KMS-11 (cell line): ENCODE data around the gene SRSF7.
"Not testable (repeated sequence)": the region's sequence is repeated elsewhere in the genome, so short reads cannot be mapped to it uniquely, and the experiment has no call there.

Experiments
- H2AFZ ChIP-seq: fragments of 200-600 bp; sonication (generic); 2 replicates; pipeline ENCODE4 v1.6.1; 2016; ENCODE audit warnings: antibody characterized with exemption, mixed run types, low read depth
- H3K27ac ChIP-seq: fragments of 200-600 bp; sonication (generic); 2 replicates; pipeline ENCODE4 v1.6.1; 2016; ENCODE audit warnings: mild to moderate bottlenecking, mixed run types
- H3K27me3 ChIP-seq: fragments of 200-600 bp; sonication (generic); 2 replicates; pipeline ENCODE4 v1.6.1; 2017; ENCODE audit warnings: mild to moderate bottlenecking, low read depth, mixed run types, moderate library complexity; ENCODE audit not compliant: insufficient read depth
- H3K36me3 ChIP-seq: fragments of 200-600 bp; sonication (generic); 2 replicates; pipeline ENCODE4 v1.6.1; 2017; ENCODE audit warnings: mild to moderate bottlenecking, mixed run types; ENCODE audit not compliant: insufficient read depth
- H3K4me1 ChIP-seq: fragments of 200-600 bp; sonication (generic); 2 replicates; pipeline ENCODE4 v1.6.1; 2016; ENCODE audit warnings: mild to moderate bottlenecking, low read depth, mixed run types; ENCODE audit not compliant: poor library complexity, severe bottlenecking
- H3K4me2 ChIP-seq: fragments of 200-600 bp; sonication (generic); 2 replicates; pipeline ENCODE4 v1.7.0; 2016; ENCODE audit warnings: mild to moderate bottlenecking, mixed run types
- H3K4me3 ChIP-seq: fragments of 200-600 bp; sonication (generic); IDR thresholded peaks from 2 replicates; pipeline ENCODE4 v1.6.1; 2017; ENCODE audit warnings: low read depth, low read length, mixed read lengths; ENCODE audit not compliant: insufficient read depth
- H3K79me2 ChIP-seq: fragments of 200-600 bp; sonication (generic); 2 replicates; pipeline ENCODE4 v1.6.1; 2016; ENCODE audit warnings: low read depth, mixed run types; ENCODE audit not compliant: insufficient read depth
- H3K9ac ChIP-seq: fragments of 200-600 bp; sonication (generic); 2 replicates; pipeline ENCODE4 v1.6.1; 2016; ENCODE audit warnings: mild to moderate bottlenecking, mixed run types
- H4K20me1 ChIP-seq: fragments of 200-600 bp; sonication (generic); 2 replicates; pipeline ENCODE4 v1.6.1; 2016; ENCODE audit warnings: mild to moderate bottlenecking, mixed run types; ENCODE audit not compliant: insufficient read depth
- TF ChIP-seq, protein P1 (sequence below): fragments of 200-600 bp; sonication (generic); conservative IDR thresholded peaks from 2 replicates; pipeline ENCODE4 v1.6.1; 2017; ENCODE audit warnings: low read depth, mild to moderate bottlenecking, antibody characterized with exemption, low read length, moderate library complexity, mixed read lengths

Gene SRSF7

DNA sequence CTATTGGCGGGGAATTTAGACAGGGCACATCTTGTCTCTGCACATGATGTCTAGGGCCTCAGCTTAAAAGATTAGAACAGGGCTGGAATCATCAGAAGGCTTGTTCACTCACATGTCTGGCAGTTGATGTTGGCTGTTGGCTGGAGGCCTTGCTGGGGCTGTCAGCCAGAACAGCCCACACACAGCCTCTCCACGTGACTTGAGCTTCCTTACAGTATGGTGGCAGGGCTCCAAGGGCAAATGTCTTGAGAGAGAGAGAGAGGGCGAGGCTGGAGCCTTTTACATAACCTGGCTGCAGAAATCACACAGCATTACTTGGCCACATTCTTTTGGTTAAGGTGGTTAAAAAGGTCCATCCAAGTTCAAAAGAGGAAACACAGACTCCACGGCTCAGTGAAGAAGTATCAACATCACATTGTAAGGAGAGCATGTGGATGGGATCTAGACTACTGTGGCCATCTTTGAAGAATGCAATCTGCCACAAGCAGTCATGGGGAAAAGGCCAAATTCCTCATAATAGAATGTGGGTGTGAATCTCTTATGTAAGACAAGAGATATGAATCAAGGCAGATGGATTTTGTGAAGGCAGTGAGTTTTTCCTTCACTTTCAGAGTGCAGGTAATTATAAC is 30.4 kb downstream of the SRSF7 start:
- no peaks in the 10 kb centered on the region for H4K20me1 ChIP-seq
- 0 out of 2 replicates have a peak, but pooled peaks cover 3% of the 10 kb centered on the region for H3K79me2 ChIP-seq
- H3K4me1 ChIP-seq: peaks cover 62% of the 10 kb centered on the region
- H2AFZ ChIP-seq: no peak overlapping the region
- no peak overlapping the region for H3K4me3 ChIP-seq
- H3K9ac ChIP-seq: no peak overlapping the region
- peak overlapping the region; percentile 36; the same call in 1 of the 2 replicates for H3K4me2 ChIP-seq
- 0 out of 2 replicates have a peak, but pooled peaks cover 2% of the 10 kb centered on the region for H3K36me3 ChIP-seq
- no peak overlapping the region for H3K27ac ChIP-seq
- TF ChIP-seq, protein P1, sequence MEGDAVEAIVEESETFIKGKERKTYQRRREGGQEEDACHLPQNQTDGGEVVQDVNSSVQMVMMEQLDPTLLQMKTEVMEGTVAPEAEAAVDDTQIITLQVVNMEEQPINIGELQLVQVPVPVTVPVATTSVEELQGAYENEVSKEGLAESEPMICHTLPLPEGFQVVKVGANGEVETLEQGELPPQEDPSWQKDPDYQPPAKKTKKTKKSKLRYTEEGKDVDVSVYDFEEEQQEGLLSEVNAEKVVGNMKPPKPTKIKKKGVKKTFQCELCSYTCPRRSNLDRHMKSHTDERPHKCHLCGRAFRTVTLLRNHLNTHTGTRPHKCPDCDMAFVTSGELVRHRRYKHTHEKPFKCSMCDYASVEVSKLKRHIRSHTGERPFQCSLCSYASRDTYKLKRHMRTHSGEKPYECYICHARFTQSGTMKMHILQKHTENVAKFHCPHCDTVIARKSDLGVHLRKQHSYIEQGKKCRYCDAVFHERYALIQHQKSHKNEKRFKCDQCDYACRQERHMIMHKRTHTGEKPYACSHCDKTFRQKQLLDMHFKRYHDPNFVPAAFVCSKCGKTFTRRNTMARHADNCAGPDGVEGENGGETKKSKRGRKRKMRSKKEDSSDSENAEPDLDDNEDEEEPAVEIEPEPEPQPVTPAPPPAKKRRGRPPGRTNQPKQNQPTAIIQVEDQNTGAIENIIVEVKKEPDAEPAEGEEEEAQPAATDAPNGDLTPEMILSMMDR: no peak
- H3K27me3 ChIP-seq: no peaks in the 10 kb centered on the region

DNA sequence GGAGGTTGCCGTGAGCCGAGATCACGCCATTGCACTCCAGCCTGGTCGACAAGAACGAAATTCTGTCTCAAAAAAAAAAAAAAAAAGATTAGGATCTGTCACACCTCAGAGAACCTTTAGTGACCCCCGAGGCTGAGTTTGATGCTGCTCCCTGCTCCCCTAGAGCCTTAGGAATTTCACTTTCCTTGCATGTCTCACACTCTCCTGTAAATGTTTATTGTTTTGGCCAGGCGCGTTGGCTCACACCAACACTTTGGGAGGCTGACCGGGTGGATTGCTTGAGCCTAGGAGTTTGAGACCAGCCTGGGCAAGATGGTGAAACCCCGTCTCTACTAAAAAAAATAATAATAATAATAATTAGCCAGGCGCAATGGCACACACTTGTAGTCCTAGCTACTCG is 31.5 kb downstream of the SRSF7 start:
- Histone ChIP-seq H3K36me3 (0 out of 2 replicates have a peak, but pooled peaks cover 2% of the 10 kb centered on the region), H3K27ac (no peak overlapping the region), H4K20me1 (no peaks in the 10 kb centered on the region), H3K4me1 (peaks cover 57% of the 10 kb centered on the region), H3K4me3 (no peak overlapping the region), H2AFZ (no peak overlapping the region), H3K4me2 (no peak overlapping the region), H3K9ac (no peak overlapping the region), H3K79me2 (0 out of 2 replicates have a peak, but pooled peaks cover 3% of the 10 kb centered on the region), H3K27me3 (no peaks in the 10 kb centered on the region)
- TF ChIP-seq, protein P1: no peak

DNA sequence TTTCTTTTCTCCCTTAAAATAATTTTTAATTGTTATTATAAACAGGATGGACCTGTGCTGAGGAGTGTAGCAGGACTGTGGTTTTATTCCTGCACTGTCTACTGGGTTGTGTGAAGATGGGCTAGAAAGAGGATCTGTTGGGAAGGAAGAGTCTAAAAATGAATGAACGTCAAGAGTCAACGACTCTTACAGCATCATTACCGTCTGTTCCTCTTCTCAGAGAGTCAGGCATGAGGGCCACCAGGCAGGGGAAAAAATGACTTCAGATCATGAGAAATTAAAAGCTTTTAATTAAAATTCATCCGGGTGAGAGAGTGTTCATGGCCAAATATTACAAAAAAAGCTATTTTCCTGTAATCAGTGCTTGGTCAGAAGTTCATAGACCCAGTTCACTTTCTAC is 32.6 kb downstream of the SRSF7 start:
- H3K9ac ChIP-seq: no peak overlapping the region
- H4K20me1 ChIP-seq: no peaks in the 10 kb centered on the region
- H3K79me2 ChIP-seq: 0 out of 2 replicates have a peak, but pooled peaks cover 3% of the 10 kb centered on the region
- H3K27ac ChIP-seq: no peak overlapping the region
- TF ChIP-seq, protein P1: no peak
- peaks cover 57% of the 10 kb centered on the region for H3K4me1 ChIP-seq
- H3K27me3 ChIP-seq: no peaks in the 10 kb centered on the region
- H3K36me3 ChIP-seq: 0 out of 2 replicates have a peak, but pooled peaks cover 7% of the 10 kb centered on the region
- H3K4me3 ChIP-seq: no peak overlapping the region
- H2AFZ ChIP-seq: no peak overlapping the region
- H3K4me2 ChIP-seq: no peak overlapping the region

DNA sequence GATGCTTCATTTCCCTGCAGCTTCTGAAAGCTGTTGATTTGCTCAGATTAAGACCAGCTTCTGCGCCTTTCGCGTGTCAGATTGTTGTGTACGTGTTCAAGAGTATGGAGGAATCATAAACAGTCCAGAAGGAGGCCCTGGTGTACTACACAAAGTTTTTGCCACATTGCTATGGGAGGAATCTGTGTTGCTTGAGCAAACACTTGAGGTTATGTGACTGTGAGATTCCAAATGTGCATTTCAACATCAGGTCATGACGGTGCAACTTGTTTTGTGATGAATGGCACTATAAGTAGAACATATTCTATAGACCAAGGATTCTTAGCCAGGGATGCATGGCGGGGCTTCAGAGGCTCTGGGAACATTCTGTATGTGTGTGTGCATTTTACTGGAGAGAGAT is 35.0 kb downstream of the SRSF7 start:
- Histone ChIP-seq H3K27ac (no peak overlapping the region), H2AFZ (no peak overlapping the region), H3K4me3 (no peak overlapping the region), H3K36me3 (0 out of 2 replicates have a peak, but pooled peaks cover 7% of the 10 kb centered on the region), H3K9ac (no peak overlapping the region), H3K4me2 (no peak overlapping the region), H3K27me3 (no peaks in the 10 kb centered on the region), H4K20me1 (no peaks in the 10 kb centered on the region), H3K79me2 (0 out of 2 replicates have a peak, but pooled peaks cover 3% of the 10 kb centered on the region), H3K4me1 (peaks cover 35% of the 10 kb centered on the region)
- TF ChIP-seq, protein P1: no peak

DNA sequence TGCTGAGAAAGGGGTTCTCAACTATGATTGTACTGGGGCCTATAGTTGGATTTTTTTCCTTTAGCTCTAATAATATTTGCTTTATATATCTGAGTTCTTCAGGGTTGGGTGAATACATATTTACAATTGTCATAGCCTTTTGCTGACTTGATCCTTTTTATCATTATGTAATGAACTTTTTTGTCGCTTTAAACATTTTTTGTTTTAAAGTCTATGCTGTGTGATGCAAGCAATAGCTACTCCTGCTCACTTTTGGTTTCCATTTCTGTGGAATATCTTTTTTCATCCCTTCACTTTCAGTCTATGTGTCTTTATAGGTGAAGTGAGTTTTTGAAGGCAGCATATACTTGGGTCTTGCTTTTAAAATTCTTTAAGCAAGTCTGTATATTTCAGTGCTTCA is 36.2 kb downstream of the SRSF7 start:
- H3K27me3 ChIP-seq, H3K9ac ChIP-seq, H2AFZ ChIP-seq, H3K36me3 ChIP-seq, H3K79me2 ChIP-seq, H3K4me2 ChIP-seq, H4K20me1 ChIP-seq, H3K27ac ChIP-seq, H3K4me3 ChIP-seq: not testable (repeated sequence)
- peaks cover 27% of the 10 kb centered on the region for H3K4me1 ChIP-seq
